ENCODE measurements around the gene XRN2. TPM values are rescaled to one million over a fixed set of nuclear protein-coding genes. Genes with fewer than 3 reads are reported as not detected.

The XRN2 gene
- polyA plus RNA-seq, 1 donor from 2014 or later = 142 TPM

GRCh38 chr20:21381619-21382018, 78.5 kb downstream of the XRN2 start:
- no peak overlapping the region for H3K27ac ChIP-seq (ENCODE audit: low read length)
- no peak overlapping the region for H2AFZ ChIP-seq (ENCODE audit: low read depth, low read length)
- no peaks in the 10 kb centered on the region for H3K27me3 ChIP-seq (ENCODE audit: insufficient read depth, low read depth, low read length)
- H3K9me3 ChIP-seq (ENCODE audit: low read length) = no peaks in the 10 kb centered on the region
- no peak overlapping the region for H3K4me2 ChIP-seq (ENCODE audit: low read length)
- TF ChIP-seq MXI1 (conservative IDR thresholded peaks at IDR 0.05; ENCODE audit: poor library complexity, severe bottlenecking) (no peak), EZH2 (IDR thresholded peaks at IDR 0.05; ENCODE audit: borderline replicate concordance, insufficient read depth, low read length, poor library complexity, severe bottlenecking) (no peak), REST (IDR thresholded peaks at IDR 0.05; ENCODE audit: borderline replicate concordance) (no peak), RAD21 (conservative IDR thresholded peaks at IDR 0.05) (no peak), SMC3 (conservative IDR thresholded peaks at IDR 0.05; ENCODE audit: poor library complexity) (no peak), POLR2AphosphoS5 (IDR thresholded peaks at IDR 0.05) (no peak), TAF1 (IDR thresholded peaks at IDR 0.05; ENCODE audit: low read depth) (no peak), EP300 (conservative IDR thresholded peaks at IDR 0.05; ENCODE audit: poor library complexity, severe bottlenecking) (no peak)
- H3K9me2 ChIP-seq (ENCODE audit: insufficient read depth, low read length) = no peaks in the 10 kb centered on the region
- no peaks in the 10 kb centered on the region for H3K79me2 ChIP-seq (replicated peaks; ENCODE audit: insufficient read depth, low read length)
- no peaks in the 10 kb centered on the region for H3F3A ChIP-seq (ENCODE audit: insufficient read depth, low read length, poor library complexity, severe bottlenecking)
- no peaks in the 10 kb centered on the region for H4K20me1 ChIP-seq (ENCODE audit: insufficient read depth)
- no peaks in the 10 kb centered on the region for H3K36me3 ChIP-seq (ENCODE audit: insufficient read depth, low read length)
- H3K4me3 ChIP-seq (ENCODE audit: low read length) = no peak overlapping the region
- H3K9ac ChIP-seq (ENCODE audit: low read length) = no peak overlapping the region

GRCh38 chr20:21384308-21384892, 81.3 kb downstream of the XRN2 start:
- H3K79me2 ChIP-seq (replicated peaks; ENCODE audit: insufficient read depth, low read length) = no peaks in the 10 kb centered on the region
- H3F3A ChIP-seq (ENCODE audit: insufficient read depth, low read length, poor library complexity, severe bottlenecking) = no peaks in the 10 kb centered on the region
- H3K9ac ChIP-seq (ENCODE audit: low read length) = no peak overlapping the region
- TF ChIP-seq MXI1 (conservative IDR thresholded peaks at IDR 0.05; ENCODE audit: poor library complexity, severe bottlenecking) = no peak
- no peak for TF ChIP-seq POLR2AphosphoS5 (IDR thresholded peaks at IDR 0.05)
- no peak for TF ChIP-seq CTCF (IDR thresholded peaks at IDR 0.05; ENCODE audit: poor library complexity, severe bottlenecking)
- no peak for TF ChIP-seq SMC3 (conservative IDR thresholded peaks at IDR 0.05; ENCODE audit: poor library complexity)
- no peak for TF ChIP-seq RAD21 (conservative IDR thresholded peaks at IDR 0.05)
- no peak for TF ChIP-seq TAF1 (IDR thresholded peaks at IDR 0.05; ENCODE audit: low read depth)
- no peak for TF ChIP-seq EZH2 (IDR thresholded peaks at IDR 0.05; ENCODE audit: borderline replicate concordance, insufficient read depth, low read length, poor library complexity, severe bottlenecking)
- TF ChIP-seq REST (IDR thresholded peaks at IDR 0.05; ENCODE audit: borderline replicate concordance) = no peak
- TF ChIP-seq EP300 (conservative IDR thresholded peaks at IDR 0.05; ENCODE audit: poor library complexity, severe bottlenecking) = no peak
- no peaks in the 10 kb centered on the region for H3K36me3 ChIP-seq (ENCODE audit: insufficient read depth, low read length)
- no peak overlapping the region for H3K27ac ChIP-seq (ENCODE audit: low read length)
- H4K20me1 ChIP-seq (ENCODE audit: insufficient read depth) = no peaks in the 10 kb centered on the region
- no peak overlapping the region for H3K4me2 ChIP-seq (ENCODE audit: low read length)
- H3K9me3 ChIP-seq (ENCODE audit: low read length) = no peaks in the 10 kb centered on the region
- H2AFZ ChIP-seq (ENCODE audit: low read depth, low read length) = no peak overlapping the region
- H3K9me2 ChIP-seq (ENCODE audit: insufficient read depth, low read length) = no peaks in the 10 kb centered on the region
- H3K27me3 ChIP-seq (ENCODE audit: insufficient read depth, low read depth, low read length) = no peaks in the 10 kb centered on the region
- no peak overlapping the region for H3K4me3 ChIP-seq (ENCODE audit: low read length)

Measured in neural cell (in vitro differentiated cells).